Mesothelial cell of epicardium (in vitro differentiated cells): ENCODE results near the gene TSGA10IP. TPM values are rescaled to one million over a fixed set of nuclear protein-coding genes. Genes with fewer than 3 reads are reported as not detected.

Experiments used
- DNase-seq, 2 experiments: peaks; one replicate each; pipeline ENCODE4 v3.0.0; 2021; ENCODE audit warnings: low spot score in 2 of 2; ENCODE audit not compliant: unreplicated experiment in 2 of 2
- H3K27ac Mint-ChIP-seq: 2 replicates; pipeline ENCODE4 v1.8.0; 2021; ENCODE audit warnings: mixed read lengths
- H3K27me3 Mint-ChIP-seq: 2 replicates; pipeline ENCODE4 v1.8.0; 2021; ENCODE audit warnings: low read depth, mixed read lengths
- H3K36me3 Mint-ChIP-seq: 2 replicates; pipeline ENCODE4 v1.8.0; 2021; ENCODE audit warnings: mixed read lengths
- H3K4me1 Mint-ChIP-seq: 2 replicates; pipeline ENCODE4 v1.8.0; 2021; ENCODE audit warnings: mixed read lengths
- H3K4me3 Mint-ChIP-seq: 2 replicates; pipeline ENCODE4 v1.8.0; 2021; ENCODE audit warnings: mild to moderate bottlenecking, moderate library complexity, mixed read lengths
- H3K9me3 Mint-ChIP-seq: 2 replicates; pipeline ENCODE4 v1.8.0; 2021; ENCODE audit warnings: mixed read lengths
- CTCF ChIP-seq: fragments of 200-600 bp; sonication (generic); IDR thresholded peaks from one replicate; pipeline ENCODE4 v1.5.0; 2021; ENCODE audit warnings: antibody characterized with exemption; ENCODE audit not compliant: unreplicated experiment
- total RNA-seq: library from RNA; stranded (reverse); gene quantifications from 3 replicates; pipeline ENCODE4 v1.2.1, GENCODE V29; 2021

The TSGA10IP gene
- total RNA-seq, 1 donor from 2014 or later: not detected

- Mint-ChIP-seq H3K9me3 (no peaks in the 10 kb centered on the region), H3K4me3 (peak overlapping the region; percentile 96), H3K36me3 (peaks cover 7% of the 10 kb centered on the region), H3K27ac (peak overlapping the region; percentile 99), H3K27me3 (peaks cover 2% of the 10 kb centered on the region), H3K4me1 (peaks cover 19% of the 10 kb centered on the region)
- DNase-seq: no peak
- TF ChIP-seq CTCF: no peak
These were observed 15.6 kb downstream of the TSGA10IP start for GRCh38 chr11:65960824-65961266.

- H3K4me3 Mint-ChIP-seq: peak within 1 kb of the TSS; percentile 96
- H3K36me3 Mint-ChIP-seq: peaks cover 10% of the 10 kb centered on the region
- DNase-seq: peak; percentile 94 to 95
- no peak for TF ChIP-seq CTCF
- peaks cover 19% of the 10 kb centered on the region for H3K4me1 Mint-ChIP-seq
- peak within 1 kb of the TSS; percentile 99 for H3K27ac Mint-ChIP-seq
- peaks cover 2% of the 10 kb centered on the region for H3K27me3 Mint-ChIP-seq
- H3K9me3 Mint-ChIP-seq: no peaks in the 10 kb centered on the region
These were observed 16.2 kb downstream of the TSGA10IP start, which contains the start of gene SART1 for GRCh38 chr11:65961267-65962140. Gene SART1 (plus strand): TSS chr11:65961734. CDS start chr11:65961781, 47 bp downstream.

- no peaks in the 10 kb centered on the region for H3K9me3 Mint-ChIP-seq
- H3K36me3 Mint-ChIP-seq: peaks cover 15% of the 10 kb centered on the region
- H3K4me1 Mint-ChIP-seq: peaks cover 19% of the 10 kb centered on the region
- H3K27me3 Mint-ChIP-seq: peaks cover 2% of the 10 kb centered on the region
- no peak for DNase-seq
- no peak for TF ChIP-seq CTCF
- peak overlapping the region; percentile 82 for H3K27ac Mint-ChIP-seq
- peak overlapping the region; percentile 96 for H3K4me3 Mint-ChIP-seq
These were observed 16.9 kb downstream of the TSGA10IP start for GRCh38 chr11:65962141-65962564.

- no peak overlapping the region for H3K4me3 Mint-ChIP-seq
- no peak for TF ChIP-seq CTCF
- H3K4me1 Mint-ChIP-seq: peaks cover 19% of the 10 kb centered on the region
- H3K27me3 Mint-ChIP-seq: no peaks in the 10 kb centered on the region
- H3K36me3 Mint-ChIP-seq: peaks cover 21% of the 10 kb centered on the region
- no peaks in the 10 kb centered on the region for H3K9me3 Mint-ChIP-seq
- H3K27ac Mint-ChIP-seq: no peak overlapping the region
- DNase-seq: no peak
These were observed 19.6 kb downstream of the TSGA10IP start for GRCh38 chr11:65964906-65965305.

- H3K4me3 Mint-ChIP-seq: no peak overlapping the region
- peaks cover 19% of the 10 kb centered on the region for H3K4me1 Mint-ChIP-seq
- H3K27ac Mint-ChIP-seq: no peak overlapping the region
- no peak for DNase-seq
- no peaks in the 10 kb centered on the region for H3K9me3 Mint-ChIP-seq
- H3K27me3 Mint-ChIP-seq: no peaks in the 10 kb centered on the region
- peaks cover 28% of the 10 kb centered on the region for H3K36me3 Mint-ChIP-seq
- TF ChIP-seq CTCF: no peak
These were observed 20.9 kb downstream of the TSGA10IP start for GRCh38 chr11:65965986-65966762.
